OCI-LY7 (cell line): ENCODE results near the gene PDE6H. TPM values are rescaled to one million over a fixed set of nuclear protein-coding genes. Genes with fewer than 3 reads are reported as not detected.

Experiments used
- BruUV-seq: library from RNA; stranded (reverse); fragments of 400-500 nt; replicated peaks from 2 replicates; lab custom pipeline; 2021; lab: Mats Ljungman, UMichigan
- CTCF ChIA-PET: fragments of 300-600 bp; sonication (Branson Sonifier 250); formaldehyde crosslinking; loops from one replicate; lab custom pipeline; 2022; ENCODE audit warnings: antibody characterized with exemption; ENCODE audit not compliant: unreplicated experiment; lab: Charles Lee
- POLR2A ChIA-PET: fragments of 300-600 bp; sonication (Branson Sonifier 250); formaldehyde crosslinking; loops from one replicate; lab custom pipeline; 2022; ENCODE audit warnings: antibody characterized with exemption; lab: Charles Lee
- DNase-seq: peaks from one replicate; pipeline ENCODE4 v3.0.0-alpha.2; 2015; ENCODE audit warnings: low spot score
- H2AFZ ChIP-seq: fragments of 200-600 bp; sonication (generic), shearing (Covaris generic); 2 replicates; pipeline ENCODE4 v1.6.1; 2014; ENCODE audit warnings: mild to moderate bottlenecking, antibody characterized with exemption, low read length, moderate library complexity
- H3K27ac ChIP-seq: fragments of 200-600 bp; sonication (generic); 2 replicates; pipeline ENCODE4 v1.5.1; 2014; ENCODE audit warnings: mixed run types, low read depth, mild to moderate bottlenecking, moderate library complexity, low read length, inconsistent platforms; ENCODE audit not compliant: poor library complexity, severe bottlenecking
- H3K36me3 ChIP-seq: fragments of 200-600 bp; sonication (generic); 2 replicates; pipeline ENCODE4 v1.6.1; 2014; ENCODE audit warnings: mild to moderate bottlenecking, antibody characterized with exemption, low read length, moderate library complexity, mixed read lengths; ENCODE audit not compliant: insufficient read depth
- H3K4me1 ChIP-seq: fragments of 200-600 bp; sonication (generic); 2 replicates; pipeline ENCODE4 v1.5.1; 2014; ENCODE audit warnings: mild to moderate bottlenecking, low read length; ENCODE audit not compliant: insufficient read depth, poor library complexity, severe bottlenecking
- H3K4me2 ChIP-seq: fragments of 200-600 bp; sonication (generic); 2 replicates; pipeline ENCODE4 v1.6.1; 2014; ENCODE audit warnings: mild to moderate bottlenecking, low read length
- H3K4me3 ChIP-seq: fragments of 200-600 bp; sonication (generic); 2 replicates; pipeline ENCODE4 v1.5.1; 2014; ENCODE audit warnings: mild to moderate bottlenecking, low read depth, low read length; ENCODE audit not compliant: poor library complexity, severe bottlenecking
- H3K79me2 ChIP-seq: fragments of 200-600 bp; sonication (generic); 2 replicates; pipeline ENCODE4 v1.6.1; 2016; ENCODE audit warnings: low read depth, mild to moderate bottlenecking, low read length, moderate library complexity, mixed read lengths; ENCODE audit not compliant: insufficient read depth
- H3K9me2 ChIP-seq: fragments of 200-600 bp; sonication (generic); 2 replicates; pipeline ENCODE4 v1.6.1; 2016; ENCODE audit warnings: mild to moderate bottlenecking, low read length, mixed read lengths; ENCODE audit not compliant: insufficient read depth
- H3K9me3 ChIP-seq: fragments of 200-600 bp; sonication (generic); 2 replicates; pipeline ENCODE4 v1.6.1; 2014; ENCODE audit warnings: mild to moderate bottlenecking, mixed run types, low read length, mixed read lengths
- H4K20me1 ChIP-seq: fragments of 200-600 bp; sonication (generic); 2 replicates; pipeline ENCODE4 v1.6.1; 2014; ENCODE audit warnings: mild to moderate bottlenecking, antibody characterized with exemption, low read length, moderate library complexity, mixed read lengths; ENCODE audit not compliant: insufficient read depth
- CTCF ChIP-seq: fragments of 200-600 bp; sonication (generic); conservative IDR thresholded peaks from 2 replicates; pipeline ENCODE4 v1.5.1; 2014; ENCODE audit warnings: mild to moderate bottlenecking, antibody characterized with exemption, low read length, moderate library complexity, mixed read lengths
- EZH2phosphoT487 ChIP-seq: fragments of 200-600 bp; sonication (generic); IDR thresholded peaks from 2 replicates; pipeline ENCODE4 v1.6.1; 2018; ENCODE audit warnings: low read depth, borderline replicate concordance, mild to moderate bottlenecking, mixed run types, antibody characterized with exemption, low read length, moderate library complexity, mixed read lengths
- intact Hi-C: fragments of 100-400 bp; cut with micrococcal nuclease; formaldehyde crosslinking; loops from one replicate; pipeline ENCODE4 v1.10.0; 2022; ENCODE audit not compliant: unreplicated experiment
- total RNA-seq, 2 experiments: library from RNA; depleted of rRNA in 1 of 2; stranded (reverse); fragments of >200 nt in 1 of 2; shearing (Covaris generic) in 1 of 2; gene quantifications; 2 replicates each; pipeline ENCODE4 v1.2.3, GENCODE V29; 2014 to 2022

The PDE6H gene
- total RNA-seq, 2 experiments from 2014 or later = not detected

GRCh38 chr12:14995583-14996425 lies 23.0 kb downstream of the PDE6H start:
- intact Hi-C loops = loop anchor here (1.0 to 5.0 kb wide), 7 partner anchors 35 to 526 kb away; partner anchors contain the start of genes ARHGDIB and ERP27
- peak; percentile 97 for TF ChIP-seq CTCF
- no peak for TF ChIP-seq EZH2phosphoT487
- no peaks in the 10 kb centered on the region for H3K36me3 ChIP-seq
- H3K79me2 ChIP-seq = no peaks in the 10 kb centered on the region
- no peak overlapping the region for H3K27ac ChIP-seq
- ChIA-PET CTCF (interaction anchor here (0.7 to 1.6 kb wide), 2 partner anchors 38 to 148 kb away, joined by 3 to 4 read pairs; no protein-coding TSS in a partner anchor), POLR2A (interaction anchor here (0.5 to 3.0 kb wide), 12 partner anchors 10 to 1107 kb away, joined by 3 to 24 read pairs (median 5); partner anchors contain the start of gene ARHGDIB)
- peak overlapping the region; percentile 66; the same call in 1 of the 2 replicates for H2AFZ ChIP-seq
- no peaks in the 10 kb centered on the region for H4K20me1 ChIP-seq
- DNase-seq = peak; percentile 81
- peaks cover 7% of the 10 kb centered on the region; the same call in 1 of the 2 replicates for H3K9me3 ChIP-seq
- BruUV-seq = no TSS peak
- no peak overlapping the region for H3K4me3 ChIP-seq
- H3K4me1 ChIP-seq = peaks cover 30% of the 10 kb centered on the region
- H3K9me2 ChIP-seq = no peaks in the 10 kb centered on the region
- no peak overlapping the region for H3K4me2 ChIP-seq

GRCh38 chr12:14997998-14998397 lies 25.2 kb downstream of the PDE6H start:
- H3K36me3 ChIP-seq = no peaks in the 10 kb centered on the region
- intact Hi-C loops = loop anchor here (2.0 to 5.0 kb wide), 3 partner anchors 61 to 524 kb away; partner anchors contain the start of gene ERP27
- no peaks in the 10 kb centered on the region for H3K79me2 ChIP-seq
- CTCF ChIA-PET = no interaction called here
- H3K9me3 ChIP-seq = no peaks in the 10 kb centered on the region
- H4K20me1 ChIP-seq = no peaks in the 10 kb centered on the region
- no peaks in the 10 kb centered on the region for H3K9me2 ChIP-seq
- TF ChIP-seq CTCF (no peak), EZH2phosphoT487 (no peak)
- no peak overlapping the region for H2AFZ ChIP-seq
- H3K27ac ChIP-seq = no peak overlapping the region
- DNase-seq = no peak
- H3K4me3 ChIP-seq = no peak overlapping the region
- H3K4me2 ChIP-seq = no peak overlapping the region
- POLR2A ChIA-PET = interaction anchor here (1.2 kb wide), 1 partner anchor 29 kb away, joined by 3 read pairs; no protein-coding TSS in a partner anchor
- peaks cover 28% of the 10 kb centered on the region for H3K4me1 ChIP-seq
- no TSS peak for BruUV-seq
